SK-N-SH treated with all-trans-retinoic acid at 6 μM for 48 hours (cell line): Measurements from ENCODE around the gene AGPS.
A peak's percentile ranks its signal among the peaks of the same experiment; 100 is the strongest.

ENCODE experiments used
- ATAC-seq: fragments of 200-7000 bp; cut with Tn5 transposase; 3 replicates; pipeline ENCODE4 v1.9.1; 2020; ENCODE audit warnings: mild to moderate bottlenecking, moderate library complexity
- ARNTL ChIP-seq: fragments of 450-650 bp; formaldehyde crosslinking; IDR thresholded peaks from 2 replicates; pipeline ENCODE4 v1.5.0; 2020; ENCODE audit warnings: low read depth, mild to moderate bottlenecking, moderate library complexity, borderline replicate concordance
- BACH2 ChIP-seq: fragments of 250-450 bp; sonication (Bioruptor Pico); IDR thresholded peaks from 2 replicates; pipeline ENCODE4 v1.9.0; 2021; ENCODE audit warnings: mild to moderate bottlenecking, borderline replicate concordance
- CSDC2 ChIP-seq: fragments of 250-450 bp; sonication (Bioruptor Pico); IDR thresholded peaks from 2 replicates; pipeline ENCODE4 v1.5.0; 2020; ENCODE audit warnings: mild to moderate bottlenecking, moderate library complexity
- CSRNP3 ChIP-seq: fragments of 250-450 bp; sonication (Bioruptor Pico); IDR thresholded peaks from 2 replicates; pipeline ENCODE4 v1.5.1; 2021; ENCODE audit warnings: mild to moderate bottlenecking, moderate library complexity
- GLIS3 ChIP-seq: fragments of 250-450 bp; sonication (Bioruptor Pico); IDR thresholded peaks from 2 replicates; pipeline ENCODE4 v1.5.0; 2020; ENCODE audit warnings: mild to moderate bottlenecking, moderate library complexity
- ISL1 ChIP-seq: fragments of 250-450 bp; sonication (Bioruptor Pico); IDR thresholded peaks from 2 replicates; pipeline ENCODE4 v2.1.2; 2022; ENCODE audit warnings: mild to moderate bottlenecking, moderate library complexity
- OSR1 ChIP-seq: fragments of 250-450 bp; sonication (Bioruptor Pico); IDR thresholded peaks from 2 replicates; pipeline ENCODE4 v1.8.0; 2022; ENCODE audit warnings: moderate library complexity, mild to moderate bottlenecking, inconsistent platforms
- PATZ1 ChIP-seq: fragments of 250-450 bp; sonication (Bioruptor Pico); IDR thresholded peaks from 2 replicates; pipeline ENCODE4 v1.8.0; 2020; ENCODE audit warnings: mild to moderate bottlenecking, moderate library complexity, borderline replicate concordance
- POU6F1 ChIP-seq: fragments of 250-450 bp; sonication (Bioruptor Pico); IDR thresholded peaks from 2 replicates; pipeline ENCODE4 v1.8.0; 2021; ENCODE audit warnings: low read depth, mild to moderate bottlenecking, moderate library complexity, borderline replicate concordance
- PPARA ChIP-seq: fragments of 250-450 bp; sonication (Bioruptor Pico); IDR thresholded peaks from 2 replicates; pipeline ENCODE4 v1.5.0; 2020; ENCODE audit warnings: mild to moderate bottlenecking, borderline replicate concordance
- RARB ChIP-seq: fragments of 250-450 bp; sonication (Bioruptor Pico); IDR thresholded peaks from 2 replicates; pipeline ENCODE4 v1.8.0; 2021; ENCODE audit warnings: mild to moderate bottlenecking, moderate library complexity
- SNAI2 ChIP-seq: fragments of 250-450 bp; sonication (Bioruptor Pico); IDR thresholded peaks from 2 replicates; pipeline ENCODE4 v1.5.0; 2020; ENCODE audit warnings: mild to moderate bottlenecking, moderate library complexity
- TCF4 ChIP-seq: fragments of 250-450 bp; sonication (Bioruptor Pico); IDR thresholded peaks from 2 replicates; pipeline ENCODE4 v1.8.0; 2021; ENCODE audit warnings: mild to moderate bottlenecking, moderate library complexity, borderline replicate concordance
- TOX ChIP-seq: fragments of 250-450 bp; sonication (Bioruptor Pico); IDR thresholded peaks from 2 replicates; pipeline ENCODE4 v1.8.0; 2021; ENCODE audit warnings: mild to moderate bottlenecking, moderate library complexity, borderline replicate concordance
- TSHZ2 ChIP-seq: fragments of 250-450 bp; sonication (Bioruptor Pico); IDR thresholded peaks from 2 replicates; pipeline ENCODE4 v1.5.0; 2020; ENCODE audit warnings: mild to moderate bottlenecking, moderate library complexity
- ZC3H10 ChIP-seq: fragments of 250-450 bp; sonication (Bioruptor Pico); IDR thresholded peaks from 2 replicates; pipeline ENCODE4 v1.5.1; 2021; ENCODE audit warnings: mild to moderate bottlenecking, moderate library complexity
- ZFP3 ChIP-seq: fragments of 250-450 bp; sonication (Bioruptor Pico); IDR thresholded peaks from 2 replicates; pipeline ENCODE4 v1.5.0; 2020; ENCODE audit warnings: mild to moderate bottlenecking, moderate library complexity
- ZFP30 ChIP-seq: fragments of 450-650 bp; formaldehyde crosslinking; IDR thresholded peaks from 2 replicates; pipeline ENCODE4 v1.5.0; 2022; ENCODE audit warnings: mild to moderate bottlenecking, moderate library complexity
- ZNF565 ChIP-seq: fragments of 450-650 bp; formaldehyde crosslinking; conservative IDR thresholded peaks from 2 replicates; pipeline ENCODE4 v1.5.0; 2020; ENCODE audit warnings: low read depth, mild to moderate bottlenecking, moderate library complexity
- ZNF70 ChIP-seq: fragments of 450-650 bp; formaldehyde crosslinking; IDR thresholded peaks from 2 replicates; pipeline ENCODE4 v1.5.0; 2020; ENCODE audit warnings: mild to moderate bottlenecking, moderate library complexity
- ZNF8 ChIP-seq: fragments of 450-650 bp; formaldehyde crosslinking; IDR thresholded peaks from 2 replicates; pipeline ENCODE4 v1.5.0; 2020; ENCODE audit warnings: mild to moderate bottlenecking, moderate library complexity

The AGPS gene

GRCh38 chr2:177392373-177393202, at the start of gene AGPS:
AGPS (plus strand) TSS chr2:177392773; CDS start chr2:177392790, 17 bp downstream.
- TF ChIP-seq ZNF70 (CRISPR knock-in tag) (no peak), POU6F1 (CRISPR knock-in tag) (no peak), ZFP3 (CRISPR knock-in tag) (0 out of 2 replicates have a peak, but pooled peaks have one; percentile 54), CSDC2 (0 out of 2 replicates have a peak, but pooled peaks have one; percentile 50), OSR1 (CRISPR knock-in tag) (no peak), TSHZ2 (peak; percentile 69), ZNF8 (CRISPR knock-in tag) (no peak)
- TF ChIP-seq, all 23 proteins: peak for 3
- ATAC-seq, result peak; percentile 86

- TF ChIP-seq ZNF565 (CRISPR knock-in tag) (no peak), ISL1 (no peak), TSHZ2 (no peak), CSRNP3 (CRISPR knock-in tag) (no peak), ZFP30 (CRISPR knock-in tag) (no peak), GLIS3 (no peak), TCF4 (CRISPR knock-in tag) (no peak), OSR1 (CRISPR knock-in tag) (no peak), ZFP3 (CRISPR knock-in tag) (no peak), PATZ1 (CRISPR knock-in tag) (no peak), ZC3H10 (no peak), PPARA (no peak)
- ATAC-seq, result no peak
Measured at GRCh38 chr2:177343773-177344172, 48.8 kb upstream of the AGPS start.

GRCh38 chr2:177344316-177344715, 48.3 kb upstream of the AGPS start:
- no peak for ATAC-seq
- no peak for TF ChIP-seq ARNTL
- no peak for TF ChIP-seq PATZ1 (CRISPR knock-in tag)
- TF ChIP-seq RARB (CRISPR knock-in tag), result no peak
- no peak for TF ChIP-seq SNAI2 (CRISPR knock-in tag)
- TF ChIP-seq TOX, result no peak
- TF ChIP-seq ZNF8 (CRISPR knock-in tag), result no peak
- TF ChIP-seq ZFP30 (CRISPR knock-in tag), result no peak
- no peak for TF ChIP-seq ZFP3 (CRISPR knock-in tag)
- no peak for TF ChIP-seq BACH2 (CRISPR knock-in tag)
- TF ChIP-seq GLIS3, result no peak
- TF ChIP-seq TSHZ2, result no peak
- no peak for TF ChIP-seq ISL1
- no peak for TF ChIP-seq CSDC2
